ENCODE data around the gene GNAS.

- TF ChIP-seq CTCF (IDR thresholded peaks at IDR 0.05) (no peak), POLR2A (IDR thresholded peaks at IDR 0.05) (no peak), EP300 (IDR thresholded peaks at IDR 0.05) (no peak)
Observed at GRCh38 chr20:58910473-58910872, 58.0 kb downstream of the GNAS start.

Measured in gastroesophageal sphincter (tissue), 3 donors.